ENCODE data around the gene AFDN.

GRCh38 chr6:168000198-168001028, 173.7 kb downstream of the AFDN start:
- TF ChIP-seq EZH2 (IDR thresholded peaks at IDR 0.05; ENCODE audit: borderline replicate concordance, low read depth, low read length, severe bottlenecking): no peak
- TF ChIP-seq, protein P1, sequence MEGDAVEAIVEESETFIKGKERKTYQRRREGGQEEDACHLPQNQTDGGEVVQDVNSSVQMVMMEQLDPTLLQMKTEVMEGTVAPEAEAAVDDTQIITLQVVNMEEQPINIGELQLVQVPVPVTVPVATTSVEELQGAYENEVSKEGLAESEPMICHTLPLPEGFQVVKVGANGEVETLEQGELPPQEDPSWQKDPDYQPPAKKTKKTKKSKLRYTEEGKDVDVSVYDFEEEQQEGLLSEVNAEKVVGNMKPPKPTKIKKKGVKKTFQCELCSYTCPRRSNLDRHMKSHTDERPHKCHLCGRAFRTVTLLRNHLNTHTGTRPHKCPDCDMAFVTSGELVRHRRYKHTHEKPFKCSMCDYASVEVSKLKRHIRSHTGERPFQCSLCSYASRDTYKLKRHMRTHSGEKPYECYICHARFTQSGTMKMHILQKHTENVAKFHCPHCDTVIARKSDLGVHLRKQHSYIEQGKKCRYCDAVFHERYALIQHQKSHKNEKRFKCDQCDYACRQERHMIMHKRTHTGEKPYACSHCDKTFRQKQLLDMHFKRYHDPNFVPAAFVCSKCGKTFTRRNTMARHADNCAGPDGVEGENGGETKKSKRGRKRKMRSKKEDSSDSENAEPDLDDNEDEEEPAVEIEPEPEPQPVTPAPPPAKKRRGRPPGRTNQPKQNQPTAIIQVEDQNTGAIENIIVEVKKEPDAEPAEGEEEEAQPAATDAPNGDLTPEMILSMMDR (IDR thresholded peaks at IDR 0.05; ENCODE audit: borderline replicate concordance, extremely low read depth, low read length, poor library complexity, severe bottlenecking): no peak

Measured in DND-41 (cell line).